Measurements from ENCODE around the gene FSCN2. TPM values are rescaled to one million over a fixed set of nuclear protein-coding genes. Genes with fewer than 3 reads are reported as not detected.

Gene FSCN2
- total RNA-seq, 1 donor = 5.1 TPM

- H4K20me1 ChIP-seq (ENCODE audit: insufficient read depth, low read length) = no peaks in the 10 kb centered on the region
- TF ChIP-seq CTCF (IDR thresholded peaks at IDR 0.05; ENCODE audit: extremely low read depth, low read depth, low read length) = no peak
- no peaks in the 10 kb centered on the region for H3K27me3 ChIP-seq (ENCODE audit: insufficient read depth, low read length)
- H3K36me3 ChIP-seq (ENCODE audit: insufficient read depth, low read length) = peaks cover 74% of the 10 kb centered on the region
- H3K27ac ChIP-seq (ENCODE audit: low read depth, low read length) = no peak overlapping the region
- H2AFZ ChIP-seq (ENCODE audit: low read length) = no peak overlapping the region
- no peaks in the 10 kb centered on the region for H3K9me3 ChIP-seq (ENCODE audit: low read depth, low read length)
- DNase-seq (ENCODE audit: insufficient read length, low spot score, missing footprints) = no peak
- H3K4me2 ChIP-seq (ENCODE audit: insufficient read depth, low read length) = no peak overlapping the region
- no peak overlapping the region for H3K4me3 ChIP-seq (ENCODE audit: insufficient read depth, low read length)
- peaks cover 59% of the 10 kb centered on the region for H3K79me2 ChIP-seq (ENCODE audit: insufficient read depth, low read length)
- peaks cover 30% of the 10 kb centered on the region for H3K4me1 ChIP-seq (ENCODE audit: insufficient read depth, low read length)
These were observed 44.5 kb downstream of the FSCN2 start for GRCh38 chr17:81572563-81573168.

GRCh38 chr17:81573794-81574642 is 45.8 kb downstream of the FSCN2 start:
- H3K79me2 ChIP-seq (ENCODE audit: insufficient read depth, low read length) = peaks cover 66% of the 10 kb centered on the region
- H3K36me3 ChIP-seq (ENCODE audit: insufficient read depth, low read length) = peaks cover 63% of the 10 kb centered on the region

GRCh38 chr17:81574643-81574956 is 46.4 kb downstream of the FSCN2 start:
- Histone ChIP-seq H2AFZ (ENCODE audit: low read length) (no peak overlapping the region), H3K36me3 (ENCODE audit: insufficient read depth, low read length) (peaks cover 58% of the 10 kb centered on the region), H3K4me2 (ENCODE audit: insufficient read depth, low read length) (no peak overlapping the region), H3K79me2 (ENCODE audit: insufficient read depth, low read length) (peaks cover 69% of the 10 kb centered on the region), H3K27me3 (ENCODE audit: insufficient read depth, low read length) (no peaks in the 10 kb centered on the region), H3K4me3 (ENCODE audit: insufficient read depth, low read length) (no peak overlapping the region), H3K9me3 (ENCODE audit: low read depth, low read length) (no peaks in the 10 kb centered on the region), H3K27ac (ENCODE audit: low read depth, low read length) (no peak overlapping the region), H4K20me1 (ENCODE audit: insufficient read depth, low read length) (no peaks in the 10 kb centered on the region), H3K4me1 (ENCODE audit: insufficient read depth, low read length) (peaks cover 36% of the 10 kb centered on the region)
- DNase-seq (ENCODE audit: insufficient read length, low spot score, missing footprints) = no peak
- TF ChIP-seq CTCF (IDR thresholded peaks at IDR 0.05; ENCODE audit: extremely low read depth, low read depth, low read length) = no peak

More at GRCh38 chr17:81573794-81574642, 45.8 kb downstream of the FSCN2 start:
- Histone ChIP-seq H3K27ac (ENCODE audit: low read depth, low read length) (no peak overlapping the region), H3K4me3 (ENCODE audit: insufficient read depth, low read length) (no peak overlapping the region), H3K9me3 (ENCODE audit: low read depth, low read length) (no peaks in the 10 kb centered on the region), H3K4me1 (ENCODE audit: insufficient read depth, low read length) (peaks cover 31% of the 10 kb centered on the region), H3K27me3 (ENCODE audit: insufficient read depth, low read length) (no peaks in the 10 kb centered on the region), H2AFZ (ENCODE audit: low read length) (no peak overlapping the region), H3K4me2 (ENCODE audit: insufficient read depth, low read length) (no peak overlapping the region), H4K20me1 (ENCODE audit: insufficient read depth, low read length) (no peaks in the 10 kb centered on the region)
- no peak for DNase-seq (ENCODE audit: insufficient read length, low spot score, missing footprints)
- TF ChIP-seq CTCF (IDR thresholded peaks at IDR 0.05; ENCODE audit: extremely low read depth, low read depth, low read length) = no peak

- H3K4me1 ChIP-seq (ENCODE audit: insufficient read depth, low read length) = peaks cover 45% of the 10 kb centered on the region
- no peak for TF ChIP-seq CTCF (IDR thresholded peaks at IDR 0.05; ENCODE audit: extremely low read depth, low read depth, low read length)
- no peak for DNase-seq (ENCODE audit: insufficient read length, low spot score, missing footprints)
- H4K20me1 ChIP-seq (ENCODE audit: insufficient read depth, low read length) = no peaks in the 10 kb centered on the region
- no peaks in the 10 kb centered on the region for H3K9me3 ChIP-seq (ENCODE audit: low read depth, low read length)
- H3K27ac ChIP-seq (ENCODE audit: low read depth, low read length) = peak overlapping the region; percentile 85
- H3K4me3 ChIP-seq (ENCODE audit: insufficient read depth, low read length) = no peak overlapping the region
- no peaks in the 10 kb centered on the region for H3K27me3 ChIP-seq (ENCODE audit: insufficient read depth, low read length)
- no peak overlapping the region for H2AFZ ChIP-seq (ENCODE audit: low read length)
- peaks cover 75% of the 10 kb centered on the region for H3K79me2 ChIP-seq (ENCODE audit: insufficient read depth, low read length)
- peaks cover 45% of the 10 kb centered on the region for H3K36me3 ChIP-seq (ENCODE audit: insufficient read depth, low read length)
- H3K4me2 ChIP-seq (ENCODE audit: insufficient read depth, low read length) = peak overlapping the region; percentile 66
These were observed 47.7 kb downstream of the FSCN2 start for GRCh38 chr17:81575836-81576235.

All from osteoblast (primary cell).